Ovary (tissue), 9 donors: ENCODE results near the gene CUL9. TPM values are rescaled to one million over a fixed set of nuclear protein-coding genes. Genes with fewer than 3 reads are reported as not detected.

ENCODE experiments used
- DNase-seq, 5 donors: peaks; one replicate each; pipeline ENCODE4 v3.0.0-alpha.2; 2019 to 2020
- H3K27ac ChIP-seq, 2 donors: fragments of 200-600 bp; one replicate each; pipeline versions ENCODE4 v1.5.1 to v1.8.0; 2019 to 2022
- H3K27me3 ChIP-seq: fragments of 200-600 bp; one replicate; pipeline ENCODE4 v1.8.0; 2022
- H3K36me3 ChIP-seq: fragments of 200-600 bp; sonication (generic); one replicate; pipeline ENCODE4 v1.5.1; 2019
- H3K4me1 ChIP-seq: one replicate; pipeline ENCODE4 v1.8.1; 2013; ENCODE audit warnings: mild to moderate bottlenecking, moderate library complexity; ENCODE audit not compliant: insufficient read depth
- H3K4me3 ChIP-seq: fragments of 200-600 bp; sonication (generic); one replicate; pipeline ENCODE4 v1.5.1; 2017
- H3K9me3 ChIP-seq, 2 donors: fragments of 200-600 bp in 1 of 2; sonication (generic) in 1 of 2; one replicate each; pipeline versions ENCODE4 v1.5.1 to v1.8.1; 2013 to 2019; ENCODE audit warnings: mild to moderate bottlenecking in 1 of 2, moderate library complexity in 1 of 2
- CTCF ChIP-seq, 3 donors: fragments of 450-650 bp in 2 of 3; fragments of 200-600 bp in 1 of 3; IDR thresholded peaks; one replicate each; pipeline versions ENCODE4 v1.5.1 to v1.8.0; 2016 to 2022; ENCODE audit warnings: antibody characterized with exemption in 3 of 3, mild to moderate bottlenecking in 1 of 3
- EP300 ChIP-seq: sonication (generic); formaldehyde crosslinking; IDR thresholded peaks from one replicate; pipeline ENCODE4 v1.6.1; 2017; ENCODE audit warnings: antibody characterized with exemption
- POLR2A ChIP-seq: fragments of 450-650 bp; IDR thresholded peaks from one replicate; pipeline ENCODE4 v1.6.1; 2017; ENCODE audit warnings: antibody characterized with exemption, mild to moderate bottlenecking, moderate library complexity
- WGBS, 3 donors: extraction: QIAGEN DNeasy Blood & Tissue Kit in 1 of 3; methylation state at CpG; one replicate each; pipeline versions ENCODE4 v1.1.5 to v1.1.7; 2013 to 2017; 5-methylcytosine and 5-hydroxymethylcytosine counted together
- intact Hi-C, 4 donors: fragments of 100-400 bp; cut with DNase I; formaldehyde crosslinking; loops; one replicate each; pipeline versions ENCODE4 v1.11.0 to v1.15.1; 2022 to 2023
- polyA plus RNA-seq, 2 donors: library from polyadenylated mRNA; stranded (reverse); fragments of 200-250 nt in 1 of 2; fragments of 350-450 nt in 1 of 2; fragmentation: Illumina TruSeq in 1 of 2; extraction: RNeasy Lipid Tissue Mini Kit (QIAGEN cat#74804) in 1 of 2; gene quantifications; one replicate each; pipeline ENCODE4 v1.2.3, GENCODE V29; 2013 to 2014
- total RNA-seq, 7 donors: library from RNA; depleted of rRNA in 2 of 7; stranded (reverse); fragments of >200 nt in 2 of 7; fragmentation: NEBNext Ultra II Directional in 3 of 7; extraction: Animal tissue kit (Norgen Biotek cat#: 25700) in 3 of 7; gene quantifications; one replicate each; pipeline versions ENCODE4 v1.1.0 to v1.2.4, GENCODE V29; 2016 to 2023
- donor health status: DM: no; HTN: no; CAD: no; lungs with moderate emphysema.
- donor health status: DM: no; HTN: no; CAD: no.
- donor health status: Bipolar disorder and iron deficiency.
- donor health status: DM: yes; HTN: yes; CAD: no.
- donor health status: DM: no; HTN: no; CAD: no.
- donor health status: DM: yes; HTN: yes; CAD: no.

CUL9 gene
- total and polyA plus RNA-seq, 9 donors, result 15.9 to 44.5 (median 30.0) TPM

GRCh38 chr6:43180058-43180457 is 1.9 kb upstream of the CUL9 start:
- Histone ChIP-seq H3K36me3 (no peaks in the 10 kb centered on the region), H3K27me3 (no peaks in the 10 kb centered on the region), H3K9me3 (no peaks in the 10 kb centered on the region), H3K27ac (no peak overlapping the region), H3K4me3 (no peak overlapping the region), H3K4me1 (peaks cover 3% of the 10 kb centered on the region)
- DNase-seq, result no peak
- intact Hi-C loops, result no loop called here
- 47 to 52% (median 47%) methylated on average over 7 of the region's 7 CpGs for WGBS, 3 donors
- TF ChIP-seq POLR2A (no peak), EP300 (no peak), CTCF (IDR thresholded peaks at IDR 0.05) (no peak)

DNA sequence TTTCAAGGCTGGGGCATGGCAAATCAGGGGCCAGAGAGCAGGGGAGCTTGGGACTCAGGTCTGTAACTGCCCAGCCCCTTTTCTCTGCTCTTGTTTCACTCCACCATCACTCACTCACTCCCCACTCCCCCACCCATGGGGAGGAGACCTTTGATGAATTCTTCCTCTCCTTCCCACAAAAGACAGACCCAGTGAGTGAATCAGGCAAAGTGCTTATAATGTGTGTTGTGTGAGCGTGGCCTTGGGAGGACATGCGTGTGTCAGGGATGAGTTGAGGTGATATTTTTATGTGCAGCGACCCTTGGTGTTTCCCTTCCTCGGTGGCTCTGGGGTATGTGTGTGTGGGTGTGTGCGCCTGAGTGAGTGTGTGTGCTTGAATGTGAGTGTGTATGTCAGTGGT is 1.0 kb upstream of the CUL9 start:
- peaks cover 2% of the 10 kb centered on the region for H3K4me1 ChIP-seq
- no peaks in the 10 kb centered on the region for H3K36me3 ChIP-seq

GRCh38 chr6:43181621-43181941 is 415 bp upstream of the CUL9 start:
- no peak for DNase-seq
- Histone ChIP-seq H3K4me3 (peak overlapping the region; percentile 87), H3K9me3 (no peaks in the 10 kb centered on the region), H3K27ac (peak overlapping the region in 1 of 2 donors; percentile 29), H3K27me3 (no peaks in the 10 kb centered on the region), H3K4me1 (peaks cover 2% of the 10 kb centered on the region), H3K36me3 (no peaks in the 10 kb centered on the region)
- TF ChIP-seq POLR2A (no peak), CTCF (IDR thresholded peaks at IDR 0.05) (no peak), EP300 (no peak)
- 41 to 51% (median 42%) methylated on average over 9 of the region's 9 CpGs for WGBS, 3 donors
- intact Hi-C loops, result no loop called here

More for the DNA sequence above, 1.0 kb upstream of the CUL9 start:
- no peak overlapping the region for H3K27ac ChIP-seq
- no peak overlapping the region for H3K4me3 ChIP-seq
- 49 to 55% (median 53%) methylated on average over 5 of the region's 5 CpGs for WGBS, 3 donors
- no peak for DNase-seq
- TF ChIP-seq CTCF (IDR thresholded peaks at IDR 0.05) (no peak), POLR2A (no peak), EP300 (no peak)
- no peaks in the 10 kb centered on the region for H3K27me3 ChIP-seq
- H3K9me3 ChIP-seq, result no peaks in the 10 kb centered on the region
- intact Hi-C loops, result no loop called here

GRCh38 chr6:43183441-43183840 is 1.4 kb downstream of the CUL9 start:
- no peaks in the 10 kb centered on the region for H3K36me3 ChIP-seq

More at GRCh38 chr6:43183441-43183840, 1.4 kb downstream of the CUL9 start:
- H3K9me3 ChIP-seq, result no peaks in the 10 kb centered on the region
- intact Hi-C loops, result no loop called here
- no peak overlapping the region for H3K27ac ChIP-seq
- no peak for TF ChIP-seq POLR2A
- TF ChIP-seq EP300, result no peak
- TF ChIP-seq CTCF (IDR thresholded peaks at IDR 0.05), result no peak
- no peak overlapping the region for H3K4me3 ChIP-seq
- peaks cover 2% of the 10 kb centered on the region for H3K4me1 ChIP-seq
- 94 to 98% (median 95%) methylated on average over 4 of the region's 4 CpGs for WGBS, 3 donors
- DNase-seq, result no peak
- no peaks in the 10 kb centered on the region for H3K27me3 ChIP-seq
